ENCODE measurements around the gene MAPKBP1. TPM values are rescaled to one million over a fixed set of nuclear protein-coding genes. Genes with fewer than 3 reads are reported as not detected.

The MAPKBP1 gene
- total RNA-seq, 1 donor from 2014 or later: 27.6 TPM

DNA sequence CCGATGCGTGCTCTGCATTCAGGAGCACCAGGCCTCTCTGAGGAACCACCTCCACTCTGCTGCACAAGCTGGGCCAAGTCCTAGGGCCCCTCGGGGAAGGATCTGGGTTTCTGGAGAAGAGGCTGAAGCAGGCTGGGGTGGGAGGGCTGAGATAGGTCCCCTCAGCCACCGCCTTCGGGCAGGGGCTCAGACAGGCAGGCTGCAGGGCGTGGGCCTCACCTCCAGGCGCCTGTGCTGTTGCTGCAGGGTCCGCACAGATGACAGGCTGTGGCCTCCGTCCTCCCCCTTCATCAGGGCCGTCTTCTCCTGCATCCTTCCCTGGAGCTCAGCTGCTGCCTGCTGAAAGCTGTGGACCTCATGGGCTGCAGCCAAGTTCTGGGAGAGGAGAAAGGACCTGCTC is 79.5 kb downstream of the MAPKBP1 start:
- TF ChIP-seq CTCF (IDR thresholded peaks at IDR 0.05): no peak
- no peaks in the 10 kb centered on the region for H3K27me3 ChIP-seq
- no peak for DNase-seq (ENCODE audit: low spot score in 2 of 2)
- H3K27ac ChIP-seq: no peak overlapping the region
- H3K9me3 ChIP-seq: no peaks in the 10 kb centered on the region
- intact Hi-C loops (cut with DNase I): no loop called here
- no peaks in the 10 kb centered on the region for H3K36me3 ChIP-seq
- H3K4me3 ChIP-seq: no peak overlapping the region
- no peaks in the 10 kb centered on the region for H3K4me1 ChIP-seq

- no peak for DNase-seq (ENCODE audit: low spot score in 2 of 2)
- no peak overlapping the region for H3K4me3 ChIP-seq
- no peaks in the 10 kb centered on the region for H3K9me3 ChIP-seq
- no peaks in the 10 kb centered on the region for H3K36me3 ChIP-seq
- intact Hi-C loops (cut with DNase I): no loop called here
- no peaks in the 10 kb centered on the region for H3K4me1 ChIP-seq
- no peaks in the 10 kb centered on the region for H3K27me3 ChIP-seq
- TF ChIP-seq CTCF (IDR thresholded peaks at IDR 0.05): no peak
- no peak overlapping the region for H3K27ac ChIP-seq
These were observed 80.2 kb downstream of the MAPKBP1 start for GRCh38 chr15:41854443-41854842.

DNA sequence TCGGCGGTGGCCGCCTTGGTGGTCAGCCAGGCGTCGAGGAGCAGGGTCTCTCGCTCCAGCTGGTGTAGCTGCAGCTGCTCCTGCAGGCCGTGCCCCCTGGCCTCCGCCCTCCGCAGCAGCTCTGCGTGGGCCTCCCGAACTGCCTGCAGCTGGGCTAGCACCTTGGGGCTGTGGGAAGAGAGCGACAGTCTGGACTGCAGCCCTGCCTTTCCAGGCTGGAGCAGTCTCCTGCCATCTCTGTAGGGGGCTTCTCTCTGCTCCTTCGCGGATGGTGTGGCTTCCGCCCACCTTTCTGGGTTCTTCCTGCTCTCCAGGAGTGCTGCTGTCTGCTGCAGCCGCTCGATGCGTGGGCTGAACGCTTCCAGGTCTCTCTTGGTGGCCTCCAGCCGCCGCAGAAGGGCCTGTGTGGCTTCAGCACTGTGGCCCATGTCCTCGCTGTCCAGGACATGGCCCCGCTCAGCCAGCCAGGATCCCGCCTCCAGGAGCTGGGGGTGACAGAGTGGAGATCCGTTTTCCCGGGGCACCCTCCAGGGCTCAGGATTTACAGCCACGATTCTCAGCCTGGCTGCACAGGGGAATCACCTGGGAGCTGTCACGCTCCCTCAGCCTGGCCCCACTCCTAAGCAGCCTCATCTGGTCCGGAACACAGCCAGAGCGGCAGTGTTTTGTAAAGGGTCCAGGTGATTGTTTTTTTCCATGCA is 81.1 kb downstream of the MAPKBP1 start:
- H3K36me3 ChIP-seq: no peaks in the 10 kb centered on the region
- no peak overlapping the region for H3K27ac ChIP-seq
- no peaks in the 10 kb centered on the region for H3K9me3 ChIP-seq
- intact Hi-C loops (cut with DNase I): no loop called here
- H3K4me3 ChIP-seq: no peak overlapping the region
- DNase-seq (ENCODE audit: low spot score in 2 of 2): no peak
- TF ChIP-seq CTCF (IDR thresholded peaks at IDR 0.05): no peak
- no peaks in the 10 kb centered on the region for H3K27me3 ChIP-seq
- H3K4me1 ChIP-seq: no peaks in the 10 kb centered on the region

- no peaks in the 10 kb centered on the region for H3K9me3 ChIP-seq
- no peak for TF ChIP-seq CTCF (IDR thresholded peaks at IDR 0.05)
- H3K27me3 ChIP-seq: no peaks in the 10 kb centered on the region
- no peaks in the 10 kb centered on the region for H3K36me3 ChIP-seq
- no peak overlapping the region for H3K4me3 ChIP-seq
- H3K4me1 ChIP-seq: no peaks in the 10 kb centered on the region
- intact Hi-C loops (cut with DNase I): no loop called here
- no peak for DNase-seq (ENCODE audit: low spot score in 2 of 2)
- no peak overlapping the region for H3K27ac ChIP-seq
These were observed 82.0 kb downstream of the MAPKBP1 start for GRCh38 chr15:41856262-41856661.

GRCh38 chr15:41856716-41857115 is 82.4 kb downstream of the MAPKBP1 start:
- DNase-seq (ENCODE audit: low spot score in 2 of 2): no peak
- H3K4me3 ChIP-seq: no peak overlapping the region

More at GRCh38 chr15:41856716-41857115, 82.4 kb downstream of the MAPKBP1 start:
- H3K27ac ChIP-seq: no peak overlapping the region
- no peaks in the 10 kb centered on the region for H3K36me3 ChIP-seq
- no peaks in the 10 kb centered on the region for H3K4me1 ChIP-seq
- intact Hi-C loops (cut with DNase I): no loop called here
- H3K27me3 ChIP-seq: no peaks in the 10 kb centered on the region
- H3K9me3 ChIP-seq: no peaks in the 10 kb centered on the region
- no peak for TF ChIP-seq CTCF (IDR thresholded peaks at IDR 0.05)

All from ascending aorta (tissue), 2 donors.